Stomach smooth muscle (tissue), 2 donors: ENCODE data around the gene TNFRSF11A.

Source experiments
- H3K27ac ChIP-seq: one replicate; pipeline ENCODE4 v1.7.0; 2013; ENCODE audit warnings: mild to moderate bottlenecking, low read length, inconsistent platforms
- H3K27me3 ChIP-seq, 2 donors: one replicate each; pipeline ENCODE4 v1.7.0; 2013; ENCODE audit warnings: low read length in 2 of 2; ENCODE audit not compliant: insufficient read depth in 2 of 2, control insufficient read depth in 1 of 2
- H3K36me3 ChIP-seq, 2 donors: one replicate each; pipeline ENCODE4 v1.7.0; 2013; ENCODE audit warnings: low read length in 2 of 2; ENCODE audit not compliant: control insufficient read depth in 2 of 2, insufficient read depth in 2 of 2
- H3K4me1 ChIP-seq: one replicate; pipeline ENCODE4 v1.7.0; 2013; ENCODE audit warnings: low read length; ENCODE audit not compliant: control insufficient read depth, insufficient read depth
- H3K4me3 ChIP-seq, 2 donors: one replicate each; pipeline ENCODE4 v1.7.0; 2013; ENCODE audit warnings: low read length in 2 of 2
- H3K9ac ChIP-seq, 2 donors: one replicate each; pipeline ENCODE4 v1.7.0; 2013; ENCODE audit warnings: low read length in 2 of 2, mild to moderate bottlenecking in 1 of 2
- H3K9me3 ChIP-seq, 2 donors: one replicate each; pipeline ENCODE4 v1.7.0; 2013; ENCODE audit warnings: low read length in 2 of 2; ENCODE audit not compliant: control insufficient read depth in 2 of 2
- donor health status: healthy.
- donor health status: Pancreatic carcinoma.

Gene TNFRSF11A

DNA sequence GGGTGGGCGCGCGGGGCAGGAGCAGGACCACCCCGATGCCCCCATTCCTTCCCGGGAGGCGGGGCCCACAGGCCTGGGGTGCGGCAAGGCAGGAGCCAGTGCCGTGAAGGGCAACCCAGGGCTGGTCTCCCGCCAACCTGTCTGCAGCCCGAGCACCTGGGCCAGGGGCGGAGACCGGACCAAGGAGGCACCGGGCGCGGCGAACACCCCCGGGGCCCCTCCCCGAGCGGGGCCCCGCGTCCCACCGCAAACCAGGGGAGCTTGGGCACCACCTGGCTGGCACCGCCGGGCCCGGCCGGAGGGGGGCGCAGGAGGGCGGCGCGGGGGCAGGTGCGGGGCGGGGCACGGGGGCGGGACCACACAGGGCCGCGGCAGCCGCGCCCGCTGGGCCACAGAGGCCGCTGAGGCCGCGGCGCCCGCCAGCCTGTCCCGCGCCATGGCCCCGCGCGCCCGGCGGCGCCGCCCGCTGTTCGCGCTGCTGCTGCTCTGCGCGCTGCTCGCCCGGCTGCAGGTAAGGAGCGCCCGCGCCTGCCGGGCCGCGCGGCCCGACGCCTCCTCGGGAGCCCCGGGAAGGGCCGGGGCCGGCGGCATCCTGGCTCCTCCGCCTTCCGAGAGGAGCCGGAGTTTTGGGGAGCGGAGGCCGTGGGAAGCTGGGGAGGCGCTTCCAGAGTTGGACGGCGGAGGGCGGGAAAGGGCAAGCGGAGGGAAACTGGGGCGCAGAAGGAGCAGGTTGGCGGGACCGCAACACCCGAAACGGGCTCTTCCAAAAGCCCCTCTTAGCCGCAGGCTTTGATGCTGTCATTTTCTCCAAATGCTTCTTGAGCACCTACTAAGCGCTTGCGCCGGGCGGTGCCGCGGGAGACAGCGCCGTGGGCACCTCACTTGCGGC lies at the start of gene TNFRSF11A:
Gene TNFRSF11A (plus strand): TSS at position 394 of the 889 bp plus-strand sequence. CDS start 43 bp downstream, at position 437.
- Histone ChIP-seq H3K27me3 (peaks cover 41 to 63% of the 10 kb centered on the region in 2 donors), H3K4me3 (peak within 1 kb of the TSS; percentile 51 to 71), H3K36me3 (no peaks in the 10 kb centered on the region), H3K9ac (no peak within 1 kb of the TSS), H3K9me3 (no peaks in the 10 kb centered on the region), H3K4me1 (peaks cover 12% of the 10 kb centered on the region), H3K27ac (no peak within 1 kb of the TSS)

DNA sequence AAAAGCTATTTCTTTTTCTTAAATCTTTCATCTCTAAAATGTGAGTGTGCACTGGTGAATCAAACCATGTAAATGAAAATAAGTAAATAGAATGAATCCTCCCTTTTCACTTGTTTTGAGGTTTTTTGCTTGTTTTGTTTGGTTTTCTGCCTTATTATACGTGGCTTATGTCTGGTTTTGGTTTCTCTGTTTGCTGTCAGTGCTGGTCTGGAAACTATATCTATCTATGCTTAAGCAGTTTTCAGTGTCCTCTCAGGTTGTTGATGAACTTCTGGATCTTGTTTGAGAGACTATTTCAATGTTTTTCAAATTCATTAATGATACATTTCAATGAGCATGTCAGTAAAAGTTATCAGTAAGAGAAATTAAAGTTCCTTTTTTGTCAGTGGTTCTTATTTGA lies 48.1 kb upstream of the TNFRSF11A start:
- Histone ChIP-seq H3K36me3 (peaks cover 6 to 7% of the 10 kb centered on the region in 2 donors), H3K27ac (no peak overlapping the region), H3K4me1 (no peaks in the 10 kb centered on the region), H3K27me3 (no peaks in the 10 kb centered on the region), H3K9me3 (no peaks in the 10 kb centered on the region), H3K4me3 (no peak overlapping the region), H3K9ac (no peak overlapping the region)

DNA sequence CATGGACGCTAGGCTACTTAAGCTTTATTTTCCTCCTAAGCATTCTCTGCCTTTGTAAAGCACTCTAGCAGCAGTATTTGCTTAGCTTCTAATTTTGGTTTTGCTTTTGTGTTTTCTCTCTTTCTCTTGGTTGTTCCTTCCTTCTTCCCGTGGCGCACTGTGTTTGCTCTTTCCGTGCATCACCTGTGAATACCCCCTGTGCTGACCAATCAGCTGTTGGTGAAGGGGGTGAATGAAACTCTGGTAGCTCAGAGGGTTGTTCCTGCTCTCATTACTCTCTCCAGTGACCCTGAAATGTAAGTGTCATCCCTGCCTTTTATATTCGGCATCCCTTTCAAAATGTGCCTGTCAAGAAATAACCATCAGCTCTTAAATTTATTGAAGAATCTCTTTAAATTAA lies 45.5 kb upstream of the TNFRSF11A start:
- no peaks in the 10 kb centered on the region for H3K4me1 ChIP-seq
- H3K36me3 ChIP-seq, result peaks cover 4 to 6% of the 10 kb centered on the region in 2 donors
- H3K9me3 ChIP-seq, result no peaks in the 10 kb centered on the region
- H3K4me3 ChIP-seq, result no peak overlapping the region
- no peak overlapping the region for H3K27ac ChIP-seq
- H3K27me3 ChIP-seq, result no peaks in the 10 kb centered on the region
- H3K9ac ChIP-seq, result no peak overlapping the region

DNA sequence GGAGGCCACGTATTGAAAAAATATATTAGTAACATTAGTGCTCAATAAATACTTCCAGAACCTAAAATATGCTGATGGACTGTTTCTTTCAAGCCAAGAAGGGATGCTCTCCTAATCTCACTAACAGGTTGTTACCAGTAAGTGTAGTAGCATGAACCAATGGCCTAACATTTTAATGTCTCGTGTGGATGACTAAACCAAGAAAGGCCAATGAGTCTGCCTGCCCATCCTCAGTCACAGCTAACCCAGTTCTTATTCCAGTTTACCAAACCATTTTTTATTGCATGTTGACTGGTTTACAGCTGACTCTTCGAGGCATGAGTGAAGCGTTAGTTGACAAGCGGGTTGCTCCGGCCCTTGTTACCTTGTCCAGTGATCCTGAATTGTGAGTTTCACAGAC lies 45.1 kb upstream of the TNFRSF11A start:
- Histone ChIP-seq H3K4me1 (no peaks in the 10 kb centered on the region), H3K9ac (no peak overlapping the region), H3K4me3 (no peak overlapping the region), H3K27ac (no peak overlapping the region), H3K36me3 (peaks cover 4 to 5% of the 10 kb centered on the region in 2 donors), H3K27me3 (no peaks in the 10 kb centered on the region), H3K9me3 (no peaks in the 10 kb centered on the region)

- Histone ChIP-seq H3K27ac (no peak overlapping the region), H3K9me3 (no peaks in the 10 kb centered on the region), H3K9ac (no peak overlapping the region), H3K4me1 (no peaks in the 10 kb centered on the region), H3K27me3 (no peaks in the 10 kb centered on the region), H3K4me3 (no peak overlapping the region), H3K36me3 (peaks cover 5 to 7% of the 10 kb centered on the region in 2 donors)
Measured at GRCh38 chr18:62280786-62281185, 44.3 kb upstream of the TNFRSF11A start.

DNA sequence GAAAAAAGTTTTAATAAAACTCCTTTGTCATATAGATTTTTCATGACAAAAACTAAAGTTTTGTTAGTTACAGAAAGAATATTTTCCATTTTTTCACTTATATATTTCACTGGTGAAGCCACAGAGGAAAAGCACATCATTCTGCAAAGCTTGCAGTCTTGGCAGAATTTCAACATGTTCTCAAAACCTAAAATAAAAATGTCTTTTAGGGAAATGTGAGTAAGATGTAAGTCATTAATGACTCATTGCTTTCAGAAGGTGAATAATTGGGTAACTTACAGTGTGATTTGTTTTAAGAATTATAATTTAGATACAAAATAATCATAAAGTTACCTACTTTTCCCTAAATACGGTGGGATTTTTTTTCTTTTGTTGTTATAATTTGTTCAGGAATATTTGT lies 43.4 kb upstream of the TNFRSF11A start:
- no peaks in the 10 kb centered on the region for H3K27me3 ChIP-seq
- no peak overlapping the region for H3K4me3 ChIP-seq
- H3K27ac ChIP-seq, result no peak overlapping the region
- peaks cover 5 to 7% of the 10 kb centered on the region in 2 donors for H3K36me3 ChIP-seq
- H3K4me1 ChIP-seq, result no peaks in the 10 kb centered on the region
- H3K9me3 ChIP-seq, result no peaks in the 10 kb centered on the region
- H3K9ac ChIP-seq, result no peak overlapping the region

- no peaks in the 10 kb centered on the region for H3K27me3 ChIP-seq
- H3K36me3 ChIP-seq, result peaks cover 5 to 7% of the 10 kb centered on the region in 2 donors
- H3K4me1 ChIP-seq, result no peaks in the 10 kb centered on the region
- no peaks in the 10 kb centered on the region for H3K9me3 ChIP-seq
- no peak overlapping the region for H3K27ac ChIP-seq
- H3K9ac ChIP-seq, result no peak overlapping the region
- H3K4me3 ChIP-seq, result no peak overlapping the region
Measured at GRCh38 chr18:62282188-62282629, 42.9 kb upstream of the TNFRSF11A start.

- no peaks in the 10 kb centered on the region for H3K27me3 ChIP-seq
- no peaks in the 10 kb centered on the region for H3K9me3 ChIP-seq
- H3K27ac ChIP-seq, result no peak overlapping the region
- no peak overlapping the region for H3K9ac ChIP-seq
- H3K36me3 ChIP-seq, result peaks cover 5 to 7% of the 10 kb centered on the region in 2 donors
- no peak overlapping the region for H3K4me3 ChIP-seq
- no peaks in the 10 kb centered on the region for H3K4me1 ChIP-seq
Measured at GRCh38 chr18:62284637-62285036, 40.5 kb upstream of the TNFRSF11A start.

GRCh38 chr18:62285281-62285680 lies 39.8 kb upstream of the TNFRSF11A start:
- no peaks in the 10 kb centered on the region for H3K4me1 ChIP-seq
- H3K4me3 ChIP-seq, result no peak overlapping the region
- no peaks in the 10 kb centered on the region for H3K9me3 ChIP-seq
- H3K36me3 ChIP-seq, result peaks cover 2 to 4% of the 10 kb centered on the region in 2 donors
- H3K27ac ChIP-seq, result no peak overlapping the region
- no peak overlapping the region for H3K9ac ChIP-seq
- no peaks in the 10 kb centered on the region for H3K27me3 ChIP-seq

- no peak overlapping the region for H3K4me3 ChIP-seq
- no peaks in the 10 kb centered on the region for H3K4me1 ChIP-seq
- H3K9me3 ChIP-seq, result no peaks in the 10 kb centered on the region
- no peak overlapping the region for H3K27ac ChIP-seq
- H3K27me3 ChIP-seq, result no peaks in the 10 kb centered on the region
- H3K36me3 ChIP-seq, result peaks cover 8 to 19% of the 10 kb centered on the region in 2 donors
- H3K9ac ChIP-seq, result no peak overlapping the region
Measured at GRCh38 chr18:62287781-62288664, 37.1 kb upstream of the TNFRSF11A start.
